A549 (cell line): ENCODE measurements around the gene TRIP6. TPM values are rescaled to one million over a fixed set of nuclear protein-coding genes. Genes with fewer than 3 reads are reported as not detected.

Source experiments
- ATAC-seq, 2 experiments: fragments of 200-7000 bp in 1 of 2; fragments of >200 bp in 1 of 2; cut with Nextera tagmentation in 1 of 2; cut with Tn5 transposase in 1 of 2; 3 replicates each; pipeline versions ENCODE4 v1.8.0 to v1.9.1; 2018 to 2020; ENCODE audit warnings: mild to moderate bottlenecking in 1 of 2, moderate library complexity in 1 of 2
- CTCF ChIA-PET: fragments of 300-600 bp; sonication (Branson Sonifier 250); formaldehyde crosslinking; extraction: SDS; loops from one replicate; lab custom pipeline; 2021; ENCODE audit warnings: antibody characterized with exemption, inconsistent platforms; lab: Yijun Ruan, JAX
- POLR2A ChIA-PET: fragments of 350-600 bp; formaldehyde crosslinking; extraction: SDS; loops from one replicate; lab custom pipeline; 2021; ENCODE audit warnings: antibody characterized with exemption, inconsistent platforms; lab: Yijun Ruan, JAX
- DNase-seq, 2 experiments: peaks; one replicate each; pipeline versions ENCODE4 v3.0.0 to v3.0.0-alpha.2; 2011 to 2016; ENCODE audit warnings: low read depth in 1 of 2, low spot score in 1 of 2
- FAIRE-seq: peaks from 2 replicates; lab custom pipeline; 2011; peaks lifted over from hg19 to GRCh38; lab: Jason Lieb, UNC
- H3K27ac ChIP-seq, 2 experiments: fragments of >200 bp; sonication (Bioruptor Twin); formaldehyde crosslinking; 3 replicates each; pipeline ENCODE4 v1.5.1; 2016 to 2017
- H3K4me1 ChIP-seq: fragments of >200 bp; sonication (Bioruptor Twin); formaldehyde crosslinking; 3 replicates; pipeline ENCODE4 v1.6.1; 2016
- H3K4me2 ChIP-seq: fragments of >200 bp; sonication (Bioruptor Twin); formaldehyde crosslinking; 3 replicates; pipeline ENCODE4 v1.6.1; 2016
- H3K4me3 ChIP-seq: fragments of >200 bp; sonication (Bioruptor Twin); formaldehyde crosslinking; 3 replicates; pipeline ENCODE4 v1.5.1; 2016
- H3K9me3 ChIP-seq: fragments of >200 bp; sonication (Bioruptor Twin); formaldehyde crosslinking; 3 replicates; pipeline ENCODE4 v1.6.1; 2016
- CBX8 ChIP-seq: fragments of 200-600 bp; sonication (generic); IDR thresholded peaks from 2 replicates; pipeline ENCODE4 v1.6.1; 2016
- CEBPB ChIP-seq, 2 experiments: fragments of >200 bp in 1 of 2; sonication (Bioruptor Twin) in 1 of 2; formaldehyde crosslinking in 1 of 2; IDR thresholded peaks; 2 replicates each; pipeline ENCODE4 v1.6.1; 2012 to 2016
- EHF ChIP-seq: fragments of 250-450 bp; sonication (Bioruptor Pico); IDR thresholded peaks from 2 replicates; pipeline ENCODE4 v1.5.0; 2020; ENCODE audit warnings: mild to moderate bottlenecking
- EHMT2 ChIP-seq: fragments of 200-600 bp; sonication (generic); IDR thresholded peaks from 2 replicates; pipeline ENCODE4 v1.6.1; 2016; ENCODE audit warnings: antibody characterized with exemption, low read depth, mild to moderate bottlenecking, moderate library complexity
- ESRRA ChIP-seq: fragments of 150-350 bp; IDR thresholded peaks from 2 replicates; pipeline ENCODE4 v1.6.1; 2014; ENCODE audit warnings: mild to moderate bottlenecking, low read length, borderline replicate concordance
- FOSB ChIP-seq: fragments of 250-450 bp; sonication (Bioruptor Pico); IDR thresholded peaks from 2 replicates; pipeline ENCODE4 v1.5.0; 2020; ENCODE audit warnings: mild to moderate bottlenecking, moderate library complexity
- HEYL ChIP-seq: fragments of 250-450 bp; sonication (Bioruptor Pico); IDR thresholded peaks from 2 replicates; pipeline ENCODE4 v1.8.0; 2021; ENCODE audit warnings: mild to moderate bottlenecking, moderate library complexity
- HOXA7 ChIP-seq: fragments of 250-450 bp; sonication (Bioruptor Pico); IDR thresholded peaks from 2 replicates; pipeline ENCODE4 v1.5.0; 2020; ENCODE audit warnings: mild to moderate bottlenecking, moderate library complexity
- HOXB13 ChIP-seq: fragments of 250-450 bp; sonication (Bioruptor Pico); IDR thresholded peaks from 2 replicates; pipeline ENCODE4 v1.5.0; 2020; ENCODE audit warnings: low read depth, mild to moderate bottlenecking, moderate library complexity
- JUN ChIP-seq, 2 experiments: fragments of >200 bp; sonication (Bioruptor Twin); formaldehyde crosslinking; IDR thresholded peaks; 2 replicates in 1 of 2; 3 replicates in 1 of 2; pipeline ENCODE4 v1.6.1; 2016 to 2017
- JUNB ChIP-seq: fragments of >200 bp; sonication (Bioruptor Twin); formaldehyde crosslinking; IDR thresholded peaks from 2 replicates; pipeline ENCODE4 v1.6.1; 2016
- KDM5A ChIP-seq: fragments of 200-600 bp; sonication (generic); IDR thresholded peaks from 2 replicates; pipeline ENCODE4 v1.6.1; 2016; ENCODE audit warnings: antibody characterized with exemption, mild to moderate bottlenecking
- MAZ ChIP-seq: fragments of 150-350 bp; IDR thresholded peaks from 2 replicates; pipeline ENCODE4 v1.6.1; 2014; ENCODE audit warnings: antibody characterized with exemption, low read depth, low read length, borderline replicate concordance
- NFE2L2 ChIP-seq: fragments of 150-350 bp; conservative IDR thresholded peaks from 2 replicates; pipeline ENCODE4 v1.6.1; 2014; ENCODE audit warnings: low read length
- NR3C1 ChIP-seq: fragments of >200 bp; sonication (Bioruptor Twin); formaldehyde crosslinking; IDR thresholded peaks from 3 replicates; pipeline ENCODE4 v1.6.1; 2017
- PHF8 ChIP-seq: fragments of 200-600 bp; sonication (generic); IDR thresholded peaks from 2 replicates; pipeline ENCODE4 v1.6.1; 2016; ENCODE audit warnings: low read depth, mild to moderate bottlenecking, antibody characterized with exemption, moderate library complexity, borderline replicate concordance
- RAD21 ChIP-seq, 2 experiments: fragments of >200 bp in 1 of 2; sonication (Bioruptor Twin) in 1 of 2; formaldehyde crosslinking in 1 of 2; IDR thresholded peaks in 1 of 2; conservative IDR thresholded peaks in 1 of 2; 2 replicates in 1 of 2; 3 replicates in 1 of 2; pipeline ENCODE4 v1.6.1; 2012 to 2018; ENCODE audit warnings: inconsistent platforms in 1 of 2
- RARB ChIP-seq: fragments of 250-450 bp; sonication (Bioruptor Pico); IDR thresholded peaks from 2 replicates; pipeline ENCODE4 v1.8.0; 2021; ENCODE audit warnings: mild to moderate bottlenecking, moderate library complexity
- RFX5 ChIP-seq: fragments of 450-650 bp; IDR thresholded peaks from 2 replicates; pipeline ENCODE4 v1.7.1; 2014; ENCODE audit warnings: antibody characterized with exemption, mild to moderate bottlenecking, moderate library complexity
- RNF2 ChIP-seq: fragments of 200-600 bp; sonication (generic); IDR thresholded peaks from 2 replicates; pipeline ENCODE4 v1.6.1; 2016; ENCODE audit warnings: low read depth, mild to moderate bottlenecking, antibody characterized with exemption, moderate library complexity, borderline replicate concordance
- SREBF2 ChIP-seq: fragments of 450-650 bp; IDR thresholded peaks from 2 replicates; pipeline ENCODE4 v1.6.1; 2014; ENCODE audit warnings: mild to moderate bottlenecking, moderate library complexity
- ZC3H11A ChIP-seq: fragments of 450-650 bp; IDR thresholded peaks from 2 replicates; pipeline ENCODE4 v1.6.1; 2014; ENCODE audit warnings: antibody characterized with exemption, mild to moderate bottlenecking
- ZFP36 ChIP-seq: fragments of 450-650 bp; IDR thresholded peaks from 2 replicates; pipeline ENCODE4 v1.6.1; 2014; ENCODE audit warnings: borderline replicate concordance; ENCODE audit not compliant: partially characterized antibody
- WGBS: methylation state at CpG from one replicate; pipeline ENCODE4 v1.1.6; 2017; ENCODE audit errors: missing lambda C conversion rate; 5-methylcytosine and 5-hydroxymethylcytosine counted together
- polyA plus RNA-seq, 4 experiments: library from polyadenylated mRNA; depleted of rRNA in 3 of 4; stranded (reverse); fragments of >200 nt; fragmentation: RNase III in 1 of 4; extraction: RNeasy Plus Mini Kit Qiagen cat#74134 plus additional on column Dnase treatment in 1 of 4; gene quantifications; 2 replicates in 3 of 4; 3 replicates in 1 of 4; pipeline ENCODE4 v1.2.3, GENCODE V29; 2011 to 2017
- TF ChIP-seq, protein P1 (sequence below): IDR thresholded peaks from 2 replicates; pipeline ENCODE4 v1.6.1; 2012
- TF ChIP-seq, protein P2 (sequence below): IDR thresholded peaks from 2 replicates; pipeline ENCODE4 v1.6.1; 2012
- TF ChIP-seq, protein P3 (sequence below): fragments of 450-650 bp; IDR thresholded peaks from 2 replicates; pipeline ENCODE4 v1.6.1; 2014; ENCODE audit warnings: antibody characterized with exemption
- TF ChIP-seq, protein P4 (sequence below): fragments of >200 bp; sonication (Bioruptor Twin); formaldehyde crosslinking; IDR thresholded peaks from 3 replicates; pipeline ENCODE4 v1.6.1; 2016
- TF ChIP-seq, protein P5 (sequence below): fragments of 200-600 bp; sonication (generic); IDR thresholded peaks from 2 replicates; pipeline ENCODE4 v1.6.1; 2016; ENCODE audit warnings: antibody characterized with exemption, mild to moderate bottlenecking, moderate library complexity

The TRIP6 gene
- polyA plus RNA-seq, 2 of the 4 experiments (the other 2 are of a cell fraction): 18.0 to 38.5 TPM

DNA sequence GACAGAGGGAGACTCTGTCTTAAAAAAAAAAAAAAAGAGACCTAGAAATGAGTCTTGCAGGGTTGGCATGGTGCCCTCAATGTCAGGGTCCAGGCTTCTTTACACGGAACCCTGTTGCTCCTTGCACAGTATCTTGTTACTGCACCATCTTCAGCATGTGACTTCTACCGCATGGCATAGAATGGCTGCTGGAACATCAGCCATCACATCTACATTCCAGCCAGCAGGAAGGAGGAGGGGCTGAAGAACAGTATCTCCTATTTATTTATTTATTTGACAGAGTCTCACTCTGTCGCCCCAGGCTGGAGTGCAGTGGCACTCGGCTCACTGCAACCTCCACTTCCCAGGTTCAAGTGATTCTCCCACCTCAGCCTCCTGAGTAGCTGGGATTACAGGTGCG is 32.2 kb downstream of the TRIP6 start:
- WGBS: 72% methylated on average over 5 of the region's 5 CpGs
- POLR2A ChIA-PET: no interaction called here
- ATAC-seq (no peak), FAIRE-seq (no peak), DNase-seq (no peak)
- TF ChIP-seq MAZ: no peak
- TF ChIP-seq ZC3H11A: no peak
- TF ChIP-seq RNF2: no peak
- TF ChIP-seq, protein P1, sequence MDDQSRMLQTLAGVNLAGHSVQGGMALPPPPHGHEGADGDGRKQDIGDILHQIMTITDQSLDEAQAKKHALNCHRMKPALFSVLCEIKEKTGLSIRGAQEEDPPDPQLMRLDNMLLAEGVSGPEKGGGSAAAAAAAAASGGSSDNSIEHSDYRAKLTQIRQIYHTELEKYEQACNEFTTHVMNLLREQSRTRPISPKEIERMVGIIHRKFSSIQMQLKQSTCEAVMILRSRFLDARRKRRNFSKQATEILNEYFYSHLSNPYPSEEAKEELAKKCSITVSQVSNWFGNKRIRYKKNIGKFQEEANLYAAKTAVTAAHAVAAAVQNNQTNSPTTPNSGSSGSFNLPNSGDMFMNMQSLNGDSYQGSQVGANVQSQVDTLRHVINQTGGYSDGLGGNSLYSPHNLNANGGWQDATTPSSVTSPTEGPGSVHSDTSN: no peak
- TF ChIP-seq SREBF2: no peak
- no peak for TF ChIP-seq FOSB (CRISPR knock-in tag)
- TF ChIP-seq, protein P2, sequence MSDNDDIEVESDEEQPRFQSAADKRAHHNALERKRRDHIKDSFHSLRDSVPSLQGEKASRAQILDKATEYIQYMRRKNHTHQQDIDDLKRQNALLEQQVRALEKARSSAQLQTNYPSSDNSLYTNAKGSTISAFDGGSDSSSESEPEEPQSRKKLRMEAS: no peak
- no peak for TF ChIP-seq ESRRA
- Histone ChIP-seq H3K4me3 (no peak overlapping the region), H3K9me3 (no peaks in the 10 kb centered on the region), H3K27ac (no peak overlapping the region), H3K4me2 (no peak overlapping the region), H3K4me1 (peaks cover 18% of the 10 kb centered on the region)
- CTCF ChIA-PET: interaction anchor here (0.6 to 7.3 kb wide), 9 partner anchors 50 to 293 kb away, joined by 3 to 45 read pairs (median 5); partner anchors contain the start of gene MUC3A

DNA sequence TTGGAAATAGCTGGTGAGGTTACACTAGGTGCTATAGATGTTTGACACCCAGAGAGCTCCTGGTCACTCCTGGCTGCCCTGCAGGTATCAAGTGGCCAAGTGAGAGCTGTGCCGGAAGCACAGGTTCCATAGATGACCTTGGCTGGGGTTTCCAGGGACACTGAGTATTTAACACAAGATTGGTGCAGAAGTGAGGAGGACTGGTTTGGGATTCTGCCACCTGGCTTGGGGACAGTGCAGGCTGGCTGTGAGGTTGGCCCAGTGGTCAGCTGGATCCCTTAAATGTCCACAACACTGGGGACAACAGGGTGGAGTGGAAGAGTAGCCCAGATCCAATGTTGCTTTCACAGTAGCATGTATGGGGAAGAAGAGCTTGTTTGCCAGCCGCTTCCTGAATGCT is 33.8 kb downstream of the TRIP6 start:
- H3K27ac ChIP-seq: no peak overlapping the region
- ChIA-PET POLR2A (interaction anchor here (0.8 kb wide), 1 partner anchor 11 kb away, joined by 3 read pairs; the partner anchor contains the start of gene UFSP1), CTCF (interaction anchor here (0.7 to 7.3 kb wide), 8 partner anchors 11 to 382 kb away, joined by 3 to 45 read pairs (median 4); no protein-coding TSS in a partner anchor)
- no peak overlapping the region for H3K4me3 ChIP-seq
- peaks cover 8% of the 10 kb centered on the region; the same call in 2 of the 3 replicates for H3K4me1 ChIP-seq
- FAIRE-seq: no peak
- TF ChIP-seq KDM5A (no peak), JUN (IDR thresholded peaks at IDR 0.05) (no peak), CBX8 (no peak), HEYL (no peak), NR3C1 (no peak), EHMT2 (no peak), CEBPB (IDR thresholded peaks at IDR 0.05) (no peak), JUNB (no peak), RFX5 (no peak), NFE2L2 (no peak)
- TF ChIP-seq, protein P3, sequence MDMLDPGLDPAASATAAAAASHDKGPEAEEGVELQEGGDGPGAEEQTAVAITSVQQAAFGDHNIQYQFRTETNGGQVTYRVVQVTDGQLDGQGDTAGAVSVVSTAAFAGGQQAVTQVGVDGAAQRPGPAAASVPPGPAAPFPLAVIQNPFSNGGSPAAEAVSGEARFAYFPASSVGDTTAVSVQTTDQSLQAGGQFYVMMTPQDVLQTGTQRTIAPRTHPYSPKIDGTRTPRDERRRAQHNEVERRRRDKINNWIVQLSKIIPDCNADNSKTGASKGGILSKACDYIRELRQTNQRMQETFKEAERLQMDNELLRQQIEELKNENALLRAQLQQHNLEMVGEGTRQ: no peak
- TF ChIP-seq, protein P4, sequence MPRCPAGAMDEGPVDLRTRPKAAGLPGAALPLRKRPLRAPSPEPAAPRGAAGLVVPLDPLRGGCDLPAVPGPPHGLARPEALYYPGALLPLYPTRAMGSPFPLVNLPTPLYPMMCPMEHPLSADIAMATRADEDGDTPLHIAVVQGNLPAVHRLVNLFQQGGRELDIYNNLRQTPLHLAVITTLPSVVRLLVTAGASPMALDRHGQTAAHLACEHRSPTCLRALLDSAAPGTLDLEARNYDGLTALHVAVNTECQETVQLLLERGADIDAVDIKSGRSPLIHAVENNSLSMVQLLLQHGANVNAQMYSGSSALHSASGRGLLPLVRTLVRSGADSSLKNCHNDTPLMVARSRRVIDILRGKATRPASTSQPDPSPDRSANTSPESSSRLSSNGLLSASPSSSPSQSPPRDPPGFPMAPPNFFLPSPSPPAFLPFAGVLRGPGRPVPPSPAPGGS: no peak
- no peaks in the 10 kb centered on the region for H3K9me3 ChIP-seq
- H3K4me2 ChIP-seq: no peak overlapping the region
- no peak for DNase-seq
- 30% methylated on average over 2 of the region's 2 CpGs for WGBS
- no peak for ATAC-seq

DNA sequence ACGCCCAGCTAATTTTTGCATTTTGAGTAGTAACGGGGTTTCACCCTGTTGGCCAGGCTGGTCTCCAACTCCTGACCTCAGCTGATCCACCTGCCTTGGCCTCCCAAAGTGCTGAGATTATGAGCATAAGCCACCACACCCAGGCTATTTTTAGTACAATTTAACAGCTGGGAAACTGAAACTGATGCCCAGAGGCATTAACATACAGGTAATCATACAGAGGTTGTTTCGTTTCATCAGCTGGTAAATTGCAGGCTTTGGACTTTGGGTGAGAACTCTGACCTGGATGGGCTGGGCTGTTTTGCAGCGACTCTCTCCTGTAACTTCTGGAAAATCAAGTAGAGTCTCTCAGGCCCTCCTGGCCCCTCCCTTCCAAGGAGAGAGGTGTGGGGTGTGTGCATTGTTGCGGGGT is 34.7 kb downstream of the TRIP6 start:
- Histone ChIP-seq H3K4me1 (no peaks in the 10 kb centered on the region), H3K4me3 (no peak overlapping the region), H3K27ac (no peak overlapping the region), H3K4me2 (no peak overlapping the region), H3K9me3 (no peaks in the 10 kb centered on the region; the same call in 2 of the 3 replicates)
- ATAC-seq: no peak
- FAIRE-seq: no peak
- 63% methylated on average over 5 of the region's 5 CpGs for WGBS
- ChIA-PET POLR2A (interaction anchor here (0.7 kb wide), 1 partner anchor 63 kb away, joined by 5 read pairs; no protein-coding TSS in a partner anchor), CTCF (interaction anchor here (0.8 to 7.3 kb wide), 8 partner anchors 10 to 381 kb away, joined by 3 to 45 read pairs (median 3); no protein-coding TSS in a partner anchor)
- no peak for TF ChIP-seq ZFP36
- no peak for TF ChIP-seq PHF8
- no peak for TF ChIP-seq ESRRA
- no peak for TF ChIP-seq RAD21 (conservative IDR thresholded peaks at IDR 0.05 in 1 of 2, IDR thresholded peaks at IDR 0.05 in 1 of 2)
- no peak for TF ChIP-seq SREBF2
- TF ChIP-seq, protein P5, sequence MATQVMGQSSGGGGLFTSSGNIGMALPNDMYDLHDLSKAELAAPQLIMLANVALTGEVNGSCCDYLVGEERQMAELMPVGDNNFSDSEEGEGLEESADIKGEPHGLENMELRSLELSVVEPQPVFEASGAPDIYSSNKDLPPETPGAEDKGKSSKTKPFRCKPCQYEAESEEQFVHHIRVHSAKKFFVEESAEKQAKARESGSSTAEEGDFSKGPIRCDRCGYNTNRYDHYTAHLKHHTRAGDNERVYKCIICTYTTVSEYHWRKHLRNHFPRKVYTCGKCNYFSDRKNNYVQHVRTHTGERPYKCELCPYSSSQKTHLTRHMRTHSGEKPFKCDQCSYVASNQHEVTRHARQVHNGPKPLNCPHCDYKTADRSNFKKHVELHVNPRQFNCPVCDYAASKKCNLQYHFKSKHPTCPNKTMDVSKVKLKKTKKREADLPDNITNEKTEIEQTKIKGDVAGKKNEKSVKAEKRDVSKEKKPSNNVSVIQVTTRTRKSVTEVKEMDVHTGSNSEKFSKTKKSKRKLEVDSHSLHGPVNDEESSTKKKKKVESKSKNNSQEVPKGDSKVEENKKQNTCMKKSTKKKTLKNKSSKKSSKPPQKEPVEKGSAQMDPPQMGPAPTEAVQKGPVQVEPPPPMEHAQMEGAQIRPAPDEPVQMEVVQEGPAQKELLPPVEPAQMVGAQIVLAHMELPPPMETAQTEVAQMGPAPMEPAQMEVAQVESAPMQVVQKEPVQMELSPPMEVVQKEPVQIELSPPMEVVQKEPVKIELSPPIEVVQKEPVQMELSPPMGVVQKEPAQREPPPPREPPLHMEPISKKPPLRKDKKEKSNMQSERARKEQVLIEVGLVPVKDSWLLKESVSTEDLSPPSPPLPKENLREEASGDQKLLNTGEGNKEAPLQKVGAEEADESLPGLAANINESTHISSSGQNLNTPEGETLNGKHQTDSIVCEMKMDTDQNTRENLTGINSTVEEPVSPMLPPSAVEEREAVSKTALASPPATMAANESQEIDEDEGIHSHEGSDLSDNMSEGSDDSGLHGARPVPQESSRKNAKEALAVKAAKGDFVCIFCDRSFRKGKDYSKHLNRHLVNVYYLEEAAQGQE: no peak
- TF ChIP-seq RNF2: no peak
- TF ChIP-seq RFX5: no peak
- TF ChIP-seq HOXA7 (CRISPR knock-in tag): no peak
- TF ChIP-seq RARB (CRISPR knock-in tag): no peak
- no peak for TF ChIP-seq HOXB13 (CRISPR knock-in tag)
- no peak for TF ChIP-seq EHF (CRISPR knock-in tag)
- TF ChIP-seq CBX8: no peak
- DNase-seq: no peak
